ENCODE data around the gene RAPH1.

RAPH1 gene

GRCh38 chr2:203553784-203554183 is 18.7 kb upstream of the RAPH1 start:
- Histone ChIP-seq H3K36me3 (no peaks in the 10 kb centered on the region), H3K27me3 (no peaks in the 10 kb centered on the region), H3K4me1 (no peaks in the 10 kb centered on the region), H3K9me3 (no peaks in the 10 kb centered on the region), H3K27ac (no peak overlapping the region), H3K4me3 (no peak overlapping the region)
- no peak for DNase-seq
- no peak for TF ChIP-seq CTCF (IDR thresholded peaks at IDR 0.05)
- intact Hi-C loops (cut with DNase I; ENCODE audit: low total_unique reads) = no loop called here

- intact Hi-C loops (cut with DNase I; ENCODE audit: low total_unique reads) = no loop called here
- Histone ChIP-seq H3K4me3 (no peak overlapping the region), H3K36me3 (no peaks in the 10 kb centered on the region), H3K4me1 (no peaks in the 10 kb centered on the region), H3K27me3 (no peaks in the 10 kb centered on the region), H3K27ac (no peak overlapping the region), H3K9me3 (no peaks in the 10 kb centered on the region)
- DNase-seq = peak in 1 of 2 donors; percentile 35
- no peak for TF ChIP-seq CTCF (IDR thresholded peaks at IDR 0.05)
These were observed 16.7 kb upstream of the RAPH1 start for GRCh38 chr2:203551778-203552177.

- H3K27ac ChIP-seq = no peak overlapping the region
- DNase-seq = no peak
- no peaks in the 10 kb centered on the region for H3K36me3 ChIP-seq
- H3K9me3 ChIP-seq = no peaks in the 10 kb centered on the region
- no peaks in the 10 kb centered on the region for H3K27me3 ChIP-seq
- no peak overlapping the region for H3K4me3 ChIP-seq
- no peak for TF ChIP-seq CTCF (IDR thresholded peaks at IDR 0.05)
- intact Hi-C loops (cut with DNase I; ENCODE audit: low total_unique reads) = no loop called here
- H3K4me1 ChIP-seq = no peaks in the 10 kb centered on the region
These were observed 15.2 kb upstream of the RAPH1 start for GRCh38 chr2:203550266-203550665.

- no peak overlapping the region for H3K4me3 ChIP-seq
- H3K4me1 ChIP-seq = no peaks in the 10 kb centered on the region
- DNase-seq = no peak
- intact Hi-C loops (cut with DNase I; ENCODE audit: low total_unique reads) = no loop called here
- no peaks in the 10 kb centered on the region for H3K27me3 ChIP-seq
- H3K27ac ChIP-seq = no peak overlapping the region
- H3K36me3 ChIP-seq = no peaks in the 10 kb centered on the region
- H3K9me3 ChIP-seq = no peaks in the 10 kb centered on the region
- no peak for TF ChIP-seq CTCF (IDR thresholded peaks at IDR 0.05)
These were observed 14.3 kb upstream of the RAPH1 start for GRCh38 chr2:203549406-203549805.

- Histone ChIP-seq H3K4me3 (no peak overlapping the region), H3K9me3 (no peaks in the 10 kb centered on the region), H3K4me1 (no peaks in the 10 kb centered on the region), H3K27me3 (no peaks in the 10 kb centered on the region), H3K36me3 (no peaks in the 10 kb centered on the region), H3K27ac (no peak overlapping the region)
- no peak for TF ChIP-seq CTCF (IDR thresholded peaks at IDR 0.05)
- no peak for DNase-seq
- intact Hi-C loops (cut with DNase I; ENCODE audit: low total_unique reads) = no loop called here
These were observed 13.8 kb upstream of the RAPH1 start for GRCh38 chr2:203548887-203549286.

GRCh38 chr2:203547356-203547755 is 12.3 kb upstream of the RAPH1 start:
- no peak for TF ChIP-seq CTCF (IDR thresholded peaks at IDR 0.05)
- H3K36me3 ChIP-seq = no peaks in the 10 kb centered on the region
- H3K27ac ChIP-seq = no peak overlapping the region
- H3K4me3 ChIP-seq = no peak overlapping the region
- intact Hi-C loops (cut with DNase I; ENCODE audit: low total_unique reads) = no loop called here
- DNase-seq = no peak
- no peaks in the 10 kb centered on the region for H3K4me1 ChIP-seq
- no peaks in the 10 kb centered on the region for H3K9me3 ChIP-seq
- no peaks in the 10 kb centered on the region for H3K27me3 ChIP-seq

Data from tibial artery (tissue), 4 donors.